ENCODE results near the gene C19orf25. TPM values are rescaled to one million over a fixed set of nuclear protein-coding genes. Genes with fewer than 3 reads are reported as not detected.

Gene C19orf25
- total RNA-seq, 1 donor from 2014 or later = 38.0 TPM

DNA sequence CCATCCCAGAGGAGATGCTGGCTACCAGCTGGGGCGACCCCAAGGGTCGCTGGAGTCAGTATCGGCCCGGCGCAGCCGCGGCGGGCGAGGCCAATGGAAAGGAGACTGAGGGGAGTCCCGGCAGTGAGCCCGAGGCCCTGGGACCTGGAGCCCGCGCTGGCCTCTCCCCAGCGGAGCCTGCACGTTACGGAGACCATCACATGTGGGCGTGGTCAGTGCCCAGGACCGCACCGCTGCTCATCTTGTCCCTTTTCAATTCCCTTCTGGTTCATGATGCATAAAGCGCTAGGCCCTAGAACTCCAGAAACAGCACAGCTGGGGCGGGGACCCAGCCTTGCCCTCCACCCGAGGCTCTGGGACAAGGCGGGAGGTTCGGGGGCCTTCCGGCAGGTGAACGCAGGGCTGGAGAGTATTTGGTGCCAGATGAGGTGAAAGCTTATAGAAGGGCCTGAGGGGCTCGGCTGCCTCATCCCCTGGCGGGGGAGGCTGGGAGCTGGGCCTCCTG, 8.0 kb downstream of the C19orf25 start:
- H3K36me3 Mint-ChIP-seq (ENCODE audit: unreplicated experiment) = peaks cover 2% of the 10 kb centered on the region
- peaks cover 7% of the 10 kb centered on the region for H3K4me1 Mint-ChIP-seq (ENCODE audit: unreplicated experiment)
- H3K4me3 Mint-ChIP-seq (ENCODE audit: unreplicated experiment) = peak overlapping the region; percentile 50
- TF ChIP-seq, protein P1, sequence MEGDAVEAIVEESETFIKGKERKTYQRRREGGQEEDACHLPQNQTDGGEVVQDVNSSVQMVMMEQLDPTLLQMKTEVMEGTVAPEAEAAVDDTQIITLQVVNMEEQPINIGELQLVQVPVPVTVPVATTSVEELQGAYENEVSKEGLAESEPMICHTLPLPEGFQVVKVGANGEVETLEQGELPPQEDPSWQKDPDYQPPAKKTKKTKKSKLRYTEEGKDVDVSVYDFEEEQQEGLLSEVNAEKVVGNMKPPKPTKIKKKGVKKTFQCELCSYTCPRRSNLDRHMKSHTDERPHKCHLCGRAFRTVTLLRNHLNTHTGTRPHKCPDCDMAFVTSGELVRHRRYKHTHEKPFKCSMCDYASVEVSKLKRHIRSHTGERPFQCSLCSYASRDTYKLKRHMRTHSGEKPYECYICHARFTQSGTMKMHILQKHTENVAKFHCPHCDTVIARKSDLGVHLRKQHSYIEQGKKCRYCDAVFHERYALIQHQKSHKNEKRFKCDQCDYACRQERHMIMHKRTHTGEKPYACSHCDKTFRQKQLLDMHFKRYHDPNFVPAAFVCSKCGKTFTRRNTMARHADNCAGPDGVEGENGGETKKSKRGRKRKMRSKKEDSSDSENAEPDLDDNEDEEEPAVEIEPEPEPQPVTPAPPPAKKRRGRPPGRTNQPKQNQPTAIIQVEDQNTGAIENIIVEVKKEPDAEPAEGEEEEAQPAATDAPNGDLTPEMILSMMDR (IDR thresholded peaks at IDR 0.05) = no peak
- peaks cover 2% of the 10 kb centered on the region for H3K27me3 Mint-ChIP-seq (ENCODE audit: unreplicated experiment)
- H3K27ac Mint-ChIP-seq (ENCODE audit: unreplicated experiment) = no peak overlapping the region
- no peaks in the 10 kb centered on the region for H3K9me3 Mint-ChIP-seq (ENCODE audit: unreplicated experiment)
- no peak for DNase-seq (ENCODE audit: extremely low spot score, unreplicated experiment)

DNA sequence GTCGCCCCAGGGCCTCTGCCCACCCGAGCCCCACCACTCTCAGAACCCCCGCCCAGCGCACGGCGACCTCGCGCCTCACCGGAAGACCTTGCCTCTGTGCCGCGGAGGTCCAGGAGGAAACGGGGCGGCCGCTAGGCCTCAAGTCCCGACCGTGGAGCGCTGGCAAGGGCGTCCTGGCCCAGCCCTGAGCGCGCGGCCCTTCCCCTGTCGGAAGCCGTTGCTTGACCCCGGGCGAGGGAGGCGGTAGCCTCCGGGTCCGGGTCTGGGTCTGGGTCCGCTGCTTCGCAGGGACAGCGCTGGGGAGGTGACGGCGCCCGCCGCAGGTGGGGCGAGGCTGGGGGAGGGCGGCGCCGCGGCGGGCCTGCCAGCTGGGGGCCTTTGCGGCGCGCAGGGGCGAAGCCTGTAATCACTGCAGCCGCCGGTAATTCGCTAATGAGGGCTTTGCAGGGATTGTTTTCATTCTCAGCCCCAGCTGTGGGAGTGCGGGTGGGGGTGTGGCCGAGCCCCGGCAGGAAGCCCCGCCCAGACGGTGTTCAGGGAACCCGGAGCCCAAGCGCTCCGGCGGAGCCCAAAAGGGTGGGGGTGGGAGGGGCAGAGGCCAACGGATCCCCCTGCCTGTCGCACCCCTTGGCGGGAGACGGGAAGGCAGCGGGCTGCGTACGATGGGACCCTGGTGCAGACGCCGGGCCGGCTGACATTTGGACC, 8.6 kb downstream of the C19orf25 start:
- no peaks in the 10 kb centered on the region for H3K9me3 Mint-ChIP-seq (ENCODE audit: unreplicated experiment)

DNA sequence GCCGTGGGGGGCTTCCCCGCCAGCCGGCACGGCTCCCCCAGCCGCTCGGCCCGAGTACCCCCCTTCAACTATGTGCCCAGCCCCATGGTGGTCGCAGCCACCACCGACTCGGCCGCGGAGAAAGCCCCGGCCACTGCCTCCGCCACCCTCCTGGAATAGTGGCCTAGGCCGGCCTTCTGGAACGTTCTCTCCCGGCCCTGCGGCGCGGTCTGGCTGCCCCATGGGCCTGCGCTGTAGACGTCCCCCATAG, 9.0 kb downstream of the C19orf25 start:
- no peak for DNase-seq (ENCODE audit: extremely low spot score, unreplicated experiment)
- TF ChIP-seq, protein P1 (IDR thresholded peaks at IDR 0.05) = no peak
- Mint-ChIP-seq H3K9me3 (ENCODE audit: unreplicated experiment) (no peaks in the 10 kb centered on the region), H3K36me3 (ENCODE audit: unreplicated experiment) (peaks cover 2% of the 10 kb centered on the region), H3K4me3 (ENCODE audit: unreplicated experiment) (peak overlapping the region; percentile 72), H3K27me3 (ENCODE audit: unreplicated experiment) (peaks cover 2% of the 10 kb centered on the region), H3K4me1 (ENCODE audit: unreplicated experiment) (peaks cover 7% of the 10 kb centered on the region), H3K27ac (ENCODE audit: unreplicated experiment) (peak overlapping the region; percentile 64)

More for the DNA sequence above, 8.6 kb downstream of the C19orf25 start:
- no peak overlapping the region for H3K27ac Mint-ChIP-seq (ENCODE audit: unreplicated experiment)
- DNase-seq (ENCODE audit: extremely low spot score, unreplicated experiment) = no peak
- peaks cover 2% of the 10 kb centered on the region for H3K27me3 Mint-ChIP-seq (ENCODE audit: unreplicated experiment)
- peaks cover 2% of the 10 kb centered on the region for H3K36me3 Mint-ChIP-seq (ENCODE audit: unreplicated experiment)
- H3K4me1 Mint-ChIP-seq (ENCODE audit: unreplicated experiment) = peaks cover 7% of the 10 kb centered on the region
- TF ChIP-seq, protein P1 (IDR thresholded peaks at IDR 0.05) = no peak
- peak overlapping the region; percentile 72 for H3K4me3 Mint-ChIP-seq (ENCODE audit: unreplicated experiment)

DNA sequence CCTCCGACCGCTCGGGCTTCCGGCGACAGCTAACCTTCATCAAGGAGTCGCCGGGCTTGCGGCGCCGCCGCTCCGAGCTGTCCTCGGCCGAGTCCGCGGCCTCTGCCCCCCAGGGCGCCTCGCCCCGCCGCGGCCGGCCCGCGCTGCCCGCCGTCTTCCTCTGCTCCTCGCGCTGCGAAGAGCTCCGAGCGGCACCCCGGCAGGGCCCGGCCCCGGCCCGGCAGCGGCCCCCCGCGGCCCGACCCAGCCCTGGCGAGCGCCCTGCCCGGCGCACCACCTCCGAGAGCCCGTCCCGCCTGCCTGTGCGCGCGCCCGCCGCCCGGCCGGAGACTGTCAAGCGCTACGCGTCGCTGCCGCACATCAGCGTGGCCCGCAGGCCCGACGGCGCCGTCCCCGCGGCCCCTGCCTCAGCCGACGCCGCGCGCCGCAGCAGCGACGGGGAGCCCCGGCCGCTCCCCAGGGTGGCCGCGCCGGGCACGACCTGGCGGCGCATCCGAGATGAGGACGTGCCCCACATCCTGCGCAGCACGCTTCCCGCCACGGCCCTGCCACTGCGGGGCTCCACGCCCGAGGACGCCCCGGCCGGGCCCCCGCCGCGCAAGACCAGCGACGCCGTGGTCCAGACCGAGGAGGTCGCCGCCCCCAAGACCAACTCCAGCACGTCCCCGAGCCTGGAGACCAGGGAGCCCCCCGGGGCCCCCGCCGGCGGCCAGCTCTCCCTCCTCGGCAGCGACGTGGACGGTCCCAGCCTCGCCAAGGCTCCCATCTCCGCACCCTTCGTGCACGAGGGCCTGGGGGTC, 9.6 kb downstream of the C19orf25 start:
- H3K4me1 Mint-ChIP-seq (ENCODE audit: unreplicated experiment) = peaks cover 7% of the 10 kb centered on the region
- H3K4me3 Mint-ChIP-seq (ENCODE audit: unreplicated experiment) = peak overlapping the region; percentile 72
- H3K9me3 Mint-ChIP-seq (ENCODE audit: unreplicated experiment) = no peaks in the 10 kb centered on the region
- H3K36me3 Mint-ChIP-seq (ENCODE audit: unreplicated experiment) = peaks cover 2% of the 10 kb centered on the region
- H3K27me3 Mint-ChIP-seq (ENCODE audit: unreplicated experiment) = peaks cover 2% of the 10 kb centered on the region
- H3K27ac Mint-ChIP-seq (ENCODE audit: unreplicated experiment) = no peak overlapping the region
- TF ChIP-seq, protein P1 (IDR thresholded peaks at IDR 0.05) = no peak
- DNase-seq (ENCODE audit: extremely low spot score, unreplicated experiment) = no peak

DNA sequence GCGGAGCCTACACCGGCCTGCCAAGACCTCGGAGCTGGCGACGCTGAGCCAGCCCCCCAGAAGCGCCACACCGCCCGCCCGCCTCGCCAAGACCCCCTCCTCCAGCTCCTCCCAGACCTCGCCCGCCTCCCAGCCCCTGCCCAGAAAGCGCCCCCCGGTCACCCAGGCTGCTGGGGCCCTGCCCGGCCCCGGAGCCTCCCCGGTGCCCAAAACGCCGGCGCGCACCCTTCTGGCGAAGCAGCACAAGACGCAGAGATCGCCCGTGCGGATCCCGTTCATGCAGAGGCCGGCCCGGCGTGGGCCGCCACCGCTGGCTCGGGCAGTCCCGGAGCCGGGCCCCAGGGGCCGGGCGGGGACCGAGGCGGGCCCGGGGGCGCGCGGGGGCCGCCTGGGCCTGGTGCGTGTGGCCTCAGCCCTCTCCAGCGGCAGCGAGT, 10.2 kb downstream of the C19orf25 start:
- Mint-ChIP-seq H3K4me1 (ENCODE audit: unreplicated experiment) (peaks cover 7% of the 10 kb centered on the region), H3K9me3 (ENCODE audit: unreplicated experiment) (no peaks in the 10 kb centered on the region), H3K4me3 (ENCODE audit: unreplicated experiment) (peak overlapping the region; percentile 26), H3K27ac (ENCODE audit: unreplicated experiment) (no peak overlapping the region), H3K27me3 (ENCODE audit: unreplicated experiment) (peaks cover 2% of the 10 kb centered on the region), H3K36me3 (ENCODE audit: unreplicated experiment) (peaks cover 2% of the 10 kb centered on the region)
- DNase-seq (ENCODE audit: extremely low spot score, unreplicated experiment) = no peak
- TF ChIP-seq, protein P1 (IDR thresholded peaks at IDR 0.05) = no peak
